WERI-Rb-1 (cell line): ENCODE results near the gene C1orf21.

Source experiments
- DNase-seq: peaks from one replicate; pipeline ENCODE4 v3.0.0-alpha.2; 2020
- H3K27ac ChIP-seq: fragments of 250-450 bp; sonication (Bioruptor Pico); 2 replicates; pipeline ENCODE4 v1.5.1; 2020; ENCODE audit warnings: mild to moderate bottlenecking, moderate library complexity
- H3K27me3 ChIP-seq: fragments of 250-450 bp; sonication (Bioruptor Pico); 2 replicates; pipeline ENCODE4 v1.5.1; 2021; ENCODE audit warnings: mild to moderate bottlenecking, low read depth, moderate library complexity; ENCODE audit not compliant: insufficient read depth, severe bottlenecking
- H3K36me3 ChIP-seq: fragments of 250-450 bp; sonication (Bioruptor Pico); 2 replicates; pipeline ENCODE4 v1.5.1; 2020; ENCODE audit warnings: mild to moderate bottlenecking, moderate library complexity
- H3K4me3 ChIP-seq: 2 replicates; pipeline ENCODE4 v1.5.1; 2011; ENCODE audit warnings: low read depth, mild to moderate bottlenecking, control low read depth, low read length
- H3K9me3 ChIP-seq: fragments of 250-450 bp; sonication (Bioruptor Pico); 2 replicates; pipeline ENCODE4 v1.5.1; 2021; ENCODE audit warnings: mild to moderate bottlenecking, moderate library complexity; ENCODE audit not compliant: severe bottlenecking
- CTCF ChIP-seq: IDR thresholded peaks from 2 replicates; pipeline ENCODE4 v1.5.1; 2011; ENCODE audit warnings: low read depth, mild to moderate bottlenecking, control low read depth, inconsistent platforms, low read length

Gene C1orf21

GRCh38 chr1:184633785-184634184 is 247.0 kb downstream of the C1orf21 start:
- peak; percentile 30 for DNase-seq
- Histone ChIP-seq H3K27me3 (no peaks in the 10 kb centered on the region), H3K36me3 (no peaks in the 10 kb centered on the region), H3K9me3 (no peaks in the 10 kb centered on the region), H3K27ac (no peak overlapping the region), H3K4me3 (no peak overlapping the region)
- no peak for TF ChIP-seq CTCF

- peak; percentile 74 for DNase-seq
- H3K27me3 ChIP-seq: no peaks in the 10 kb centered on the region
- no peak for TF ChIP-seq CTCF
- H3K4me3 ChIP-seq: no peak overlapping the region
- H3K27ac ChIP-seq: no peak overlapping the region
- no peaks in the 10 kb centered on the region for H3K9me3 ChIP-seq
- no peaks in the 10 kb centered on the region for H3K36me3 ChIP-seq
Observed at GRCh38 chr1:184634296-184634695, 247.5 kb downstream of the C1orf21 start.

GRCh38 chr1:184635347-184635979 is 248.6 kb downstream of the C1orf21 start:
- no peaks in the 10 kb centered on the region for H3K9me3 ChIP-seq
- no peak for TF ChIP-seq CTCF
- no peaks in the 10 kb centered on the region for H3K27me3 ChIP-seq
- H3K4me3 ChIP-seq: no peak overlapping the region
- DNase-seq: no peak
- no peak overlapping the region for H3K27ac ChIP-seq
- H3K36me3 ChIP-seq: no peaks in the 10 kb centered on the region

GRCh38 chr1:184635980-184636431 is 249.2 kb downstream of the C1orf21 start:
- no peaks in the 10 kb centered on the region for H3K36me3 ChIP-seq
- no peak overlapping the region for H3K27ac ChIP-seq
- no peak overlapping the region for H3K4me3 ChIP-seq
- no peak for TF ChIP-seq CTCF
- H3K27me3 ChIP-seq: no peaks in the 10 kb centered on the region
- no peak for DNase-seq
- no peaks in the 10 kb centered on the region for H3K9me3 ChIP-seq

- Histone ChIP-seq H3K4me3 (no peak overlapping the region), H3K27me3 (no peaks in the 10 kb centered on the region), H3K27ac (no peak overlapping the region), H3K36me3 (no peaks in the 10 kb centered on the region), H3K9me3 (no peaks in the 10 kb centered on the region)
- no peak for DNase-seq
- TF ChIP-seq CTCF: no peak
Observed at GRCh38 chr1:184637664-184638240, 250.9 kb downstream of the C1orf21 start.

GRCh38 chr1:184639205-184639604 is 252.4 kb downstream of the C1orf21 start:
- Histone ChIP-seq H3K36me3 (no peaks in the 10 kb centered on the region), H3K4me3 (no peak overlapping the region), H3K27me3 (no peaks in the 10 kb centered on the region), H3K27ac (no peak overlapping the region), H3K9me3 (no peaks in the 10 kb centered on the region)
- no peak for TF ChIP-seq CTCF
- no peak for DNase-seq
